SW 1271 (cell line): ENCODE results near the gene NR2F1.

Source experiments
- DNase-seq, 2 experiments: peaks; one replicate each; lab custom pipeline; 2025; lab: John Stamatoyannopoulos, UW

The NR2F1 gene

DNA sequence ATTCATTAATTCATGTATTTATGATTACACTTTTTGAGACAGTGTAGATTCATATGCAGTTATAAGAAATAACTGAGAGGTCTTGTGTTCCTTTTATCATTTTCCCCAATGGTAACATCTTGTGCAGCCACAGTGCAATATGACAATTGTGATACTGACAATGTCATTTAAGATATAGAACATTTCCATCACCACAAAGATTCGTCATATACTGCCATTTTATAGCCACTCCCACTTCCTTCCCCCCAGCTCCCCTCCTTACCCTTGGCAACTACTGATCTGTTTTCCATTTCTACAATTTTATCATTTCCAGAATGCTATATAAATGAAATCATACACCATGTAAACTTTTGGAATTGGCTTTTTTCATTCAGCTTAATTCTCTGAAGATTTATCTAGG is 53.8 kb downstream of the NR2F1 start:
- DNase-seq, result no peak

DNA sequence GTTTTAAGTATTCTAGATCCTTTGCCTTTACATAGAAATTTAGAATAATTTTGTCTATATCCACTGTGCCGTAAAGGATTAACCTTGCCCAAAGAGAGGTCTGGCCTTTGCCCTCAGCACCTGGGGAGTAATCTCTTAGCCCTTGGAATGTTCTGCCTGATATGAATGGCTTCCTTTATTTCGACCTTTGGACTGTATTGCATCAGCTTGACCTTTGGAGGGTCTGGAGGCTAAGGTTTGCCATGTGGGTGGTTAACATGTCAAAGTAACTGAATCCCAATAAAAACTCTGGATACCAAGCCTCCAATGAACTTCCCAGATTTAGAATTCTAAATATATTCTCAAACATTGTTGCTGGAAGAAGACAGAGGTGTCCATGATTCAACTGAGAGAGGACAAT is 54.7 kb downstream of the NR2F1 start:
- DNase-seq, result no peak

DNA sequence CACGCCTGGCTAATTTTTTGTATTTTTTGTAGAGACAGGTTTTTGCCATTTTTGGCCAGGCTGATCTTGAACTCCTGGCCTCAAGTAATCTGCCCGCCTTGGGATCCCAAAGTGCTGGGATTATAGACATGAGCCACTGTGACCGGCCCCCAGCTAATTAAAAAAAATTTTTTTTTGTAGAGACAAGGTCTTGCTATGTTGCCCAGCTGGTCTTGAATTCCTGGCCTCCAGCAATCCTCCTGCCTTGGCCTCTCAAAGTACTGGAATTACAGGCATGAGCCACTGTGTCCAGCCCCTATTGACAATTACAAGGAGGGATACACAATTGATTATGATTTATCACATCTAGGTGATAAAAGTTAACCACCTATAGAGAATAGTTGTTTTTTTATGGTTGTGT is 59.5 kb downstream of the NR2F1 start:
- DNase-seq, result no peak
